NCI-H460 (cell line): ENCODE data around the gene NPAS3. TPM values are rescaled to one million over a fixed set of nuclear protein-coding genes. Genes with fewer than 3 reads are reported as not detected.

ENCODE experiments used
- DNase-seq: peaks from one replicate; pipeline ENCODE4 v3.0.0-alpha.2; 2016; ENCODE audit warnings: low read depth; ENCODE audit errors: extremely low read depth
- total RNA-seq: library from RNA; depleted of rRNA; stranded (reverse); fragments of >200 nt; shearing (Covaris generic); gene quantifications from 2 replicates; pipeline ENCODE4 v1.2.3, GENCODE V29; 2014

The NPAS3 gene
- total RNA-seq, 1 experiment from 2014 or later, result 0.62 TPM

- no peak for DNase-seq
Observed at GRCh38 chr14:33836203-33836899, 897.7 kb downstream of the NPAS3 start.

- no peak for DNase-seq
Observed at GRCh38 chr14:33836900-33837577, 898.4 kb downstream of the NPAS3 start.

- DNase-seq, result no peak
Observed at GRCh38 chr14:33837943-33838683, 899.4 kb downstream of the NPAS3 start.

DNA sequence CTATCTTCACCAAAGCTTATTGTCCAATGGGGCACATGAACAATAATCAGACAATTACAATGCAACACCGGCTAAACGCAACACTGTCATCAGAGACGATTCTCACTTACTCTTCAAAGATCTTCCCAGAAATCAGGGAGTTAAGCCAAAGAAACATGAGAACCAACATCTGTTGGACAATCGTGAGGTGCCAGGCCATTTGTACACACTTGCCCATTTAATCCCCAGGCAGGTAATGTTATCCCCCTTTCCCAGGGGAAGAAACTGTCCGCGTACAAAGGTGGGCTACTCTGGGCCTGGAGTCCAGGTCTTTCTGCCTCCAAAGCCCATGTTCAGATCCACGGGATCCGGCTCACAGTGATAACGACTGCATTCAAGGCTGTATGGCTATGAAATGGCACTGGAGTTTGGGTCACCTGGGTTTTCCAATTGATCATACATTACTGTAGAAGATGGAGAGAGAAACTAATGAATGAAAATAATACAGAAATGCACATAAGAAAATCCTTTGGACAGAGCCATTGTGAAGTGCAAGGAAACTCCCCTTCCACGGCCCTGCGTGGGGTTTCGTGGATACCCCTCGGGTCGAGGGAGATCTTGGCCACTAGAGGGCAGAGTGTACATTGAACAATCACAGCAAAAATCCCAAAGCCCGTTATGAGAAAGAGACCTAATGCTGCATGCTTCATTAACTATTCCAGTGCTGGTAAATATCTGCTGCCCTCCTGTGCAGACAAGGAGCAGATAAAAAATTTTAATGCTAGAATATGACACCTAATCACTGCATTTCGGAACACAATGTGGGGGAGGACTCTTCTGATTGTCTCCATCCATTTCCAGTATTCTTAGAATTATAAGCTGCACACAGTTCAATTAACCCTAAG is 900.8 kb downstream of the NPAS3 start:
- DNase-seq, result peak; percentile 42

- no peak for DNase-seq
Observed at GRCh38 chr14:33840797-33841196, 902.1 kb downstream of the NPAS3 start.

- no peak for DNase-seq
Observed at GRCh38 chr14:33842299-33842698, 903.6 kb downstream of the NPAS3 start.

DNA sequence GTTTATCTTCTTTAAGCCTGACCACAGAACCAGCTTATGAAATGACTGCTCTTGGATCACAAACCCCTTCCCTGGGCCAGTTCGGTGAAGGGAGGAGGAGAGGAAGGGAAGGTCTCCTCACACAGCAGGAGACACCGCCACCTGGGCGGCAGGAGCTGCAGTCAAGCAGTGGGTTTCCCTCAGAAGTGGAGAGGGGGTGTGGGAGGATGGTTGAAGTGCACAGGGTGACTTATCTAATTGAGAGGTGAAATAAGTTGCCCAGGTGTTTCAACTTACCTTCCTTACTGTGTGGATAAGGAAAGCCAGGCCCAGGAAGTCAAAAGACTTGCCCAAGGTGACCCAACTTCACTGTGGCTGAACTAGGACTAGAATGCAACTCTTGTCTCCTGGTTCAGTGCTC is 905.4 kb downstream of the NPAS3 start:
- no peak for DNase-seq

DNA sequence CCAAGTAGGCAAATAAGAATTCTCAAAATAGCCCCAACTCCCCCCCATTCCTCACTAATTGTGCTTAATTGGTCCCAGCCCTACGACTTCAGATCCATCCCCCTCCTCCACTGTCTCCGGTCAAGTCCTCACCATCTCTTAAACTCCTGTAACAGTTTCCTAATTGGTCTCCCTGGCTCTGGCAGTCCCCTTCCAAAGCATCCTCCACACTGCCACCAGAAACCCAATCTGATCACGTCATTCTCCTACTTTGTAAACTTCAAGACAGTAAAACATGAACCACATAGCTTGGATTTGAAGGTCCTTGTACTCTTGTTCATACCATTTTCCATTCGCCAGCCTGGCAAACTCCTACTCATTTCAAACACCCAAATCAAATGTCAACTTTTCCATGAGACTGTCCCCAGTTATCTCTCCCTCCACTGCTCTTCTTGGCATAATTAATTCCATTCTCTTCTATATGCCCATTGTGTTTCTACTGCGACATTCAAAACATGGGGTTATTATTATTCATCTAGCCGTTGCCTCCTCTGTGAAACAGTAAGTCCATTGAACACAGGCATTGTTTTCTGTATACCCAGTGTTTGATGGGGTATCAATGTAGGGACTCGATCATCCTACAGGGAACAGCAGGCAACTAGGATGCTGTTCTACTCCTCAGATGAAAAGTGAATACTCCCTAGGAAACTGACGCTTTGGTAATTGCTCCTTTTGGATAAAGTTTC is 907.6 kb downstream of the NPAS3 start:
- no peak for DNase-seq

- no peak for DNase-seq
Observed at GRCh38 chr14:33847066-33847465, 908.4 kb downstream of the NPAS3 start.

DNA sequence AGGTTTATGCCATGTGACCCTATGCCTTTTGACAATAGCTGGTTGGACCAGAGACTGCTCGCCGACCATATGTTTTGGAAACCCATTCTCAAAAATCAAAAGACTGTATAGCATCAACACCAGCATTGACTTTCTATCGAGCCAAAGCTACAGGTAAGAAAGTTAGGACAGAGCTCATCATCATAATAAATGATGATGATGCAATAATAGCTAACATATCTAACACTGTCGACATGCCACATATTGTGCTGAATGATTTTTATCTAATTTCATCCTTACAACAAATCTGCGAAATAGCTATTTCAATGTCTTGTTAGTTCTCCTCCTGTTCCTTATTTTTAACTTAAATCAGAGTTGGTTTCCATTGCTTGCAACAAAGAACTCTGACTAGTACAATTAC is 909.3 kb downstream of the NPAS3 start:
- no peak for DNase-seq

DNA sequence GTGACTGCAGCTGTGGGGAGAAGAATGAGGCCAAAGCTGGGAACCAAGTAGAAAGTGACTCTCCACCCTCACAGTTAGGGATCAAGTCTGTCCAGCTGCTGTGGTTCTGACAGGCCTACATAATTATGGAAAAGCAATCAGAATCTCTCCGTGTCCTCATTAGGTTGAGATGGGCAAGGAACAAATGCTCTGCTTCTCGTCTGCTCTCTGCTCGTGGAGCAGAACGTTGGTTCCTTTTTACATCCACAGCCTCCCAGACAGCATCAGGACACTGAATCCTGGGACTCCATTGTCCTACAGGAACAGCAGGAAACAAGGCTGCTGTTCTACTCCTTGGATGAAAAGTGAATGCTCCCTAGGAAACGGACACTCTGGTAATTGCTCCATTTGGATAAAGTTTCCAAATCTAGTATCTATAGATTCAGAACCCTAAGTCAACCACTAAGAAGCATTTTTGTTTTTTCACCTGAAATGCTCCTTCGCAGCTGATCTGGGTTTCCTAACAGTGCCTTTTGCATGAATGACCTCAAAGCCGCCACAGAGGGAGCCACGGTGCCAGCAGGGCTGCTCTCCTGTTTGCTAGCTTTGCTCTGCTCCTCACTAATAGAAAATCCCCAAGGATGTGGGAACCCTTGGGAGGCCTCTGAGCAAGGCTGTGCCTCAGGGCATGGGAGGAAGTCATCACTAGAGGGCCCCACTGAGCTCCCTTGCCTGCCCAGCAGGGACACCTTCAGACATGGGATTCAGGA is 910.2 kb downstream of the NPAS3 start:
- peak; percentile 70 for DNase-seq

DNA sequence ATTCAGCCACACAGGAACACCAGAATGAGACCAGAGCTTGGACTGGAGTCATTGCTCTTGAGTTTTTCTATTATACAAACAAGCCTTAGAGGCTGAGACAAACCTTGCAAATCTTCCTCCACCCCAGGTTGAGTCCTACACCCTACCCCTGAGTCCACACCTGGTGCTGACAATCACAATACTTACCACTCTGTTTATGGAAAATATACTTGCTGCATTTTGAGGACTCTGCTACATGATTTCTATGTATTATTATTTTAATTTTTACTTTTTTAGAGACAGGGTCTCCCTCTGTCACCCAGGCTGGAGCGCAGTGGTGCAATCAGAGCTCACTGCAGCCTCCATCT is 910.7 kb downstream of the NPAS3 start:
- DNase-seq, result no peak

DNA sequence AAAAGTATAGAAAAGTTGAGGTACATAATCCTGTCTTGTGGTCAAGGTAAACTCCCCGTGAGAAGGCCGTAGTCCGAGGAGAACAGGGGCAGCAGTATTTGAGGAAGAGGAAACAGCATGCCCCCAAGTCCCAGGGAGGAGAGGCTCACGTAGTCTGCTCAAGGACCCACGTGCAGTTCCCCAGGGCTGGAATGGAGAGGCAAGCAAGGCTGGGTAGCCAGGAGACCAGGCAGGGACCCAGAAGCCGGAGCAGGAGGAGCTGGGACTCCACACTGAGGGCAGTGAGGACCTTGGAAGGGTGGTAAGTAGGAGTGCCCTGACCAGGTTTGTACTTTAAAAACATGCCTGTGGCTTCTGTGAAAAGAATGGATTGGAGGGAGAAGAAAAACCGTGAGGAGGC is 912.1 kb downstream of the NPAS3 start:
- no peak for DNase-seq

DNA sequence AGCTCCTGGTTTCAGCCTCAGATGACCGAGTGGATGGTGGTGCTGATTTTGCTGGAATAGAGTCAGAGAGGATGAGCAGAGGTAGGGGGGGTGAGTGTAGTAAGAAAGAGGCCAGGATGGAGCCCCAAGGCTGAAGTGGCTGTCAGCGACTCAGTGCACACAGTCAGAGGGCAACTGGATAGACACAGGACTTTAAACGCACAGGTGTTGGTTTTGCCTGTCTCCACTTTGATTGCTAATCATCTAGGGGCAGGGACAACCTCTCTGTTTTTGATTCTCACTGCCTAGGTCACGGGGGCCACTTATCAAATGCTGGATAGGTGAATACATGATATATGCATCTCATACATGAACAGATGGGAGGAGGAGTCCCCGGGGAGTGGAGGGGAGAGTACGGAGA is 912.7 kb downstream of the NPAS3 start:
- no peak for DNase-seq

DNA sequence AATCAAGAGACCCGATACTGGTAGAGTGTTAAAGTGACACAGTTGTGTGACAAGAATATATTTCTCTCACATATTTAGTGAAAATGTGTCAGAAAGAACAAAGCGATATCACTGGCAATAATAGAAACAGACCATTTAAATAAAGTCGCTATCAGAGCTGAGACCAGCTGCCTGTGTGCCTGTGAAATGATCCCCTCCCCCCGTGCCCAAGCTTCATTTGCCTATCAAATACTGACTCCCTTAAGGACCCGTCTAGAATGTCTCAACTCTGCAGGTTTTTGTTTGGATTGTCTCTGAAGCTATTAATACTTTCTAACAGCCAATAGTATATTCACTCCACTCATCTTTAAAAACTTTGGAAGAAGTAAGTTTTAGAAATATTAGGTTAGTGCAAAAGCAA is 913.3 kb downstream of the NPAS3 start:
- DNase-seq, result no peak
